Measurements from ENCODE around the gene FOXN1. TPM values are rescaled to one million over a fixed set of nuclear protein-coding genes. Genes with fewer than 3 reads are reported as not detected.

FOXN1 gene
- total RNA-seq, 1 donor from 2014 or later = not detected

DNA sequence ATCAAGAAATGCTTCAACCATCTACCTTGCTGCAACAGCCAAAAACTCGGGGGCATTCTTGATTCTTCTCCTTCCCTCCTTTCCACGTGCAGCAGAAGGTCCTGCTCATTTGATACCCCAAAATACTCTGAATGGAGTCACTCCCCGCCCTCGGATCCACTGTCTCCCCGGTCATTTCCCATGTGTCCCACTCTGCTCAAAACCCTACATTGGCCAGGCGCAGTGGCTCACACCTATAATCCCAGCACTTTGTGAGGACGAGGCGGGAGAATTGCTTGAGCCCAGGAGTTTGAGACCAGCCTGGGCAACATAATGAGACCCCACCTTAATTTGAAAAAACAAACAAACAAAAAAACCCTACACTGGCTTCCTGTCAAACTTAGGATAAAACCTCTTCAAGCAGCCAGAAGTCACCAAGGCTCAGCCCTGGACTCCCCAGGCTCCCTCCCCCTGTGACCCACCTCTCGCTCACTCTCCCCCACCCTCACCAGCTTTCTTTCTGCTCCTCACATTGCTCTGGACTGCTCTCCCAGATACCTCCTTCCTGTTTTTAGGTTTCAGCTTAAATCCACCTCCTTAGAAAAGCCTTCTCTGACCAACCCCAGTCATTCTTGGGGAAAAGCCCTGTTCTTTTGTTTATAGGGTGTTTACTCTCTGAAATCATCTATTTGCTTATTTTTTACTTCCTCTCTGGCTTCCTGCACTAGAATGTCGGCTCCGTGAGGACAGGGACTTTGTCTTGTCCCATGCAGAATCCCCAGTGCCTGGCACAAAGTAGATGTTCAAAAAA lies 29.9 kb upstream of the FOXN1 start:
- intact Hi-C loops (cut with micrococcal nuclease) = no loop called here

DNA sequence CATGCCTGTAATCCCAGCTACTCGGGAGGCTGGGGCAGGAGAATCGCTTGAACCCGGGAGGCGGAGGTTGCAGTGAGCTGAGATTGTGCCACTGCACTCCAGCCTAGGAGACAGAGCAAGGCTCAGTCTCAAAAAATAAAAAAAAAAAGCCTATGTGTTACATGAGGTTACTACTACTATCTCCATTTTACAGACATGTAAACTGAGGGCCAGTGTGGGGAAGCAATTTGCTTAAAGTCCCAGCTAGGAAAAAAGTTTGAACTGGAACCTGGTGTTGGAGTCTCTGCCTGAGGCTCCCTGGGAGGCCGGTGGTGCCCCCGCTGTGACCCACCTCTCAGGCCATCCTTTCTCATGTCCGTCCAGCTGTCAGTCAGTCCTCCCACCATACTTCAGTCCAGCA lies 28.2 kb upstream of the FOXN1 start:
- intact Hi-C loops (cut with micrococcal nuclease) = no loop called here

DNA sequence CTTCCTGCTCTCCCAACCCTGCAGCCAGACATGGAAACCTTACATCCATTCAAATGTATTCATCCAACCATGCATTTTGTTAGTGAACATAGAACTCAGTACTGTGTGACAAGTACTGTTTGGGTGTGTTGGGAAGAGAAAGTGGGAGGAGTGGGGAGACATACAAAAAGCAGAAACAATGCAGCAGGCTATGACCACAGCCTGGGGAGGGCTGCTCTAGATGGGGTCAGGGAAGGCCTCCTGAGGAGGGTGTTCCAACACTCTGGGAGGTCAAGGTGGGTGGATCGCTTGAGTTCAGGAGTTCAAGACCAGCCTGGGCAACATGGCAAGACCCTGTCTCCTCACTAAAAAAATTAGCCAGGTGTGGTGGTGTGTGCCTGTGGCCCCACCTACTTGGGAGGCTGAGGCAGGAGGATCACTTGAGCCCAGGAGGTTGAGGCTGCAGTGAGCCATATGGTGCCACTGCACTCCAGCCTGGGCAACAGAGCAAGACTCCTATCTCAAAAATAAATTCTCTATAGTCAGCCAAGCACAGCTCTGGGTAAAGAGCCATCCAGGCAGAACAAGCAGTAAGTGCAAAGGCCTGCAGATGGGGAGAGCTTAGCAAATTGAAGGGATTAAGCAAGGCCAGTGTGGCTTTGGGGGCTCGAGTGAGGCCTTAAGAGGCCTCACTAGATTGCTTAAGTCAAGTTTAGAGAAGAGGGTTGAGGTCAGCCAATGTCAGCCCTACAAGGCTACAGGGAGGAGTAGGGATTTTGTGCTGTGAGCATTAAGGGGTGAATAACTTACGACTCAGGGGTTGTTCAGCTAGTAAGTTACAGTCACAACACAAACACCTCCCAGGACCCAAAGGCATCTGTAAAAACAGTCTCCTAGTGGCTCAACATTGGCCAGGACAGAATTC lies 27.2 kb upstream of the FOXN1 start:
- intact Hi-C loops (cut with micrococcal nuclease) = no loop called here

DNA sequence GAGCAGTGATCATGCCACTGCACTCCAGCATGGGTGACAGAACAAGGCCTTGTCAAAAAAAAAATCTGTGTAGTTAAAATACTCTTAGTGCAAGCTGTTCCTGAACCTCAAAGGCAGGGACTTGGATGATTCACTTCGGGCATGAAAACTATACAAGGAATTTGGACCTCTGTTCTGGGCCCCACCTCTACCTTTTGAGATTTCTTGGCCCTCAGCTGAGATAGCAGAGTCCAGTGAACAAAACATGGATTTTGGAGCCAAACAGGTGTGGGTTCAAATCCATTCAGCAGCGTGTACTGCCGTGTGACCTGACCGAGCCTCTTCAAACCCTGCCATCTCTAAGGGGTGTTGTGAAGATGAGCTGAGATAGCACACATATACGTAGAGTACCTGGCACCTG lies 25.9 kb upstream of the FOXN1 start:
- intact Hi-C loops (cut with micrococcal nuclease) = no loop called here

DNA sequence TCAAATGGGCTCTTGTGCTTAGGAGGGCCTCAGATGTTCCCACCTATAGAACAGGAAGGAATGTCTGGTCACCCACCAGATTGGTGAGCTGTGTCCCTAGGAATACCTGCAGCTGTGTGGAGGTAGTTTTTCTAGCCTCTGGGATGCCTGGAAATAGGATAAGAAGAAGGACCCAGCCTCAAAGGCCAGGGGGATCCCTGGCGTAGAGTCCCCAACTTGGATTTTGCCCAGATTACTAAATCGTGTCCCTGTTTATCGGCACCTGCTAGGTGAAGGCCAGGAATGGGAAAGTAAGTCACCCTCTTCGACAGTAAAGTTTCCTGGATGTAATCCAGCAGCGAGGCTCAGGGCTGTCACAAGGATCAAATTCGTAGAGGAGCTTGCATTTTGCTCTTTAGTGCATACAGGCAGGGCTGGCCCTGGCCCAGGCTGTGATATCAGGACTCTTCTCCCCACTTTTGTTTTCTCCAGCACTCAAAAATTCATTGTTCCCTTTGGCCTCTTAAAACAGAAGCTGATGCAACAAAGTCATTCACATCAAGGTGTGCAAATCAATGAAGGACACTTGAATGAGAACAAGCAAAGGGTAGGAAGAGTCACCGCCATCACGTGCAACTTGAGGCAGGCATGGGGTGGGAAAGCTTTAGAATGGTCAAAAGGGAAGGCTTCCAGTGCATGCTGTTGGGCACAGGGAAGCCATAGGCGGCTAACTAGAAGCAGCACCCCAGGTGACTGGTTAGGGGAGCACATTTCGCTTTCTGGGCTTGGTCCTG lies 25.2 kb upstream of the FOXN1 start:
- intact Hi-C loops (cut with micrococcal nuclease) = no loop called here

DNA sequence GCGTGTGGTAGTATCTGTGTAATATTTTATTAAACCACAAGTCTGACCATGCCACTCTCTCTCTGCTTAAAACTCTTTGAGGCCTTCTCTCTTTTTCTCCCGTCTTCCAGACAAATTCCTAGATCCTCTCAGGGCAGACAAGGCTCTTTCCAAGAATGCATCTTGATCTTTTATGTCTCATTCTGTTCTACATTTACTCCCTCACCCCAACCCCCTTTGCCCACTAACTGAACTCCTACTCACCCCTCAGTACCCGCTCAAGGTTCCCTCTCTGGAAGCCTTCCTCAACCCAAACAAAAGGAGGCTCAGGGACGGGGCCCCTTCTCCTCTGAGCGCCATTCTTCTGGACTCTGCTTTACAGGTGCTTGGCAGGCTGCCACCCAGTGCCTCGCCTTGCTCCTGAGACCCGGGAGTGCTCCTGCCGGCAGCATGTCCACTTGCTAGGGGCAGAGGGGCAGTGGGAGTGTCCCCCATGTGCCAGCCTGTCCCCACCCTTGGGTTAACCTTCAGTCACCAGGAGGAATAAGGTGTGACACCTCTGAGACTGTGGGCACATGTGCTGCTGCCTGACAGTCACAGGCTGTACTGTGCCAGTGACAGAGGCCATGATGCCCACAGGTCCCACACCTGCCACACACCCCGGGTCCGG lies 23.5 kb upstream of the FOXN1 start:
- intact Hi-C loops (cut with micrococcal nuclease) = no loop called here

DNA sequence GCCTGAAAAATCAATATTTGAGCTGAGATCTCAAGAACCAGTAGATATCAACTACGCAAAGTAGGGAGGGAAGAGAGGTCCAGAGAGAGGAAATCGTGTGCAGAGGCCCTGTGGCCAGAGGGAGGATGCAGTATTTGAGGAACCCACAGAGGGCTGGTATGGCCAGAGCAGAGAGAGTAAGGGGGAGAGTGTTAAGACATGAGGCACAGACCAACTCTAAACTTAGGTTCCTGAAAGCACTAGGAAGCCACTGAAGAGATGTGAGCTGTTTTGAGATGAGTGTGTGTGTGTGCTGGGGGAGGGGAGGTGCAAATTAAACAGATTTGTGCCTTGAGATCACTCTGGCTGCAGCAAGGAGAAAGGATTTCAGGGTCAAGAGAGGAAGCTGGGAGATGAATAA lies 21.9 kb upstream of the FOXN1 start:
- intact Hi-C loops (cut with micrococcal nuclease) = no loop called here

DNA sequence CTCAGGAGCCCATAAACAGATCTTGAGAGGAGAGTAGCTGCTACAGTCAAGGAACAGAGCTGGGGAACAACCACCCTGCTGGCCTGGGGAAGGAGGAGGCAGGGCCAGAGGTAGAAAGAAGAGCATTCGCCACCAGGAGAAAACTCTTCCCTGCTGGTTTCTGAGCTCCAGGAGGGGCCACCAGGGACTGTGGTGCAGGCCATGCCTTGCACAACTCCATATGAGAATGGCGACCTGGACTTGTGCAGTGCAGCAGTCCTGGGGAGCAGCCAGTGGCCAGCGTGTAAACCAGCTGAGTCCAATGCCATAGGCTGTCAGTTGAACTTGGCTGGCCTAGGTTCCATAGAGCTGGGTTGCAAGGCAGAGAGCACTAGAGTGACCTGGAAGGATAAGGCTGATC lies 21.1 kb upstream of the FOXN1 start:
- intact Hi-C loops (cut with micrococcal nuclease) = no loop called here

DNA sequence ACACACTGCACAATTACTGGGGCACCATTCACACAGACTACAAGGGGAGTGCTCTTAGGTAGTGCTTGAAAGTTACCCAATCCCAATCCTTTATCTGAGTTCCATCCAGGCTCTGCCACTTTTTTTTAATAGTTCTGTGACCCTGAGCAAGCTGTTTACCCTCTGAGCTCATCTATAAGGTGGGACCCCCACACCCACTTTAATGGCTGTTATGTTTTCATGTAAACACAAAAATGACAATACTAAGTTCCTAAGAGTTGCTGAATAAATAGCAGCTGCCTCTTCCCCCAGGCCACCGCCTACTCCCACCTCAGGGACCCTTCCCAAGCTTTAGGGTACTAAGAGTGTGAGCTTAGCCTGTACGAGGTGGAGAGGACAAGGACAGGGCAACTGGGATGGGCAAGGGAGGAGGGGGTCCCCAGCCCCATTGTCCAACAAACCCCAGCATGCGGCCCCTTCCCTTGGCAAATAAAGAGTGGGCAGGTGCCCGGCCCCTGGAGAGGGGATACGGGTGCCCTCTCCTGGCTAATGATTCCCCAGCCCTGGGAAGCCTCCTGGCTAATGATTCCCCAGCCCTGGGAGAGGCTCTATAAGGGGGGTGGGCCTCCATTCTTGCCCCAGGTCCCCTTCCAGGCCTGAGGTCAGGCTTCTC lies 18.1 kb upstream of the FOXN1 start:
- intact Hi-C loops (cut with micrococcal nuclease) = no loop called here

DNA sequence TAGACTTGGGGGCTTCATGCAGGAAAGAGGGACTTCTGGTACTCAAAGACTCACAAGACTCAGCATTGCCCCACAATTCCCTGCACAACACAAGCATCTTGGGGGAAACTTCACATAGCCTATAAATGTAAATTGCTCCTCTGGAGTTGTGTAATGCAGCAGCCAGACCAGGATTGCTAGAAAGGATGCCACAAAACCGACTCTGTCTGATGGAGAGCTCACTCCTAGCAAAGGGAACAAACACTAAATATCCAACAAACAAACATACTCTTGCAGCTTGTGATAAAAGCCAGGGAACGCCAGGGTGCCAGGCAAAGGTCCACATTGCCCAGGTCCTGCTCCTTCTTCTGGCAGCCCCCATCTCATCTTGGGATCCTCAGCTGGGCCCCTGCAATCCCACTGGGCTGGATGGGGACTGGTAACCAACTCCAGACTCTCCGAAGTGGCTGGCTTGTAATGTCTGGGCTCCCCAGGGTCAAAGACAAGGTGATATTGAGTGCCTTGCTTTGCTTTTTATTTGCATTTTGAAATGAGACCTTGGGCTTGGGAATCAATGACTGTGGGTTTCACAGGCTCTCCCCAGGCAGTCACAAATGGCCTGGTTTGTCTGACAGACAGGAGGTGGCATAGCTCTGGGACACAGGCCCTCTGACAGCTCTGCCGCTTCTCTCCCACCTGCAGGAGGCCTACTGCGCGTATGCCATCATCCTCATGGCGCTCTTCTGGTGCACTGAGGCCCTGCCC lies 17.4 kb upstream of the FOXN1 start:
- intact Hi-C loops (cut with micrococcal nuclease) = no loop called here

DNA sequence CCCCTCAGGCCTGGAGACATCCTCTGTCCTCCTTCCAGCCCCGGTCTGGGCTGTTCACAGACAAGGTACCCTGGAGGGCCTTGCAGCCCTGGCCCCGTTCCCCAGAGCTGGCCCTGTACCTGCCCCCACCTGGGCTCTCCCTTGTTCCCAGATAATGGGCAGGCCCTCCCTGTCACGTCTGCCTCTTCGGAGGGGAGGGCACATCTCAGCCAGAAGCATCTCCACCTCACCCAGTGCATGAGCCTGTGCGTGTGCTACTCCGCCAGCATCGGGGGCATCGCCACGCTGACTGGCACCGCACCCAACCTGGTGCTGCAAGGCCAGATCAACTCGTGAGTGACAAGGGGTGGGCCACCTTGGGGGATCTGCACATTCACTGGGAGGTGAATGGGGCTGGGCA lies 14.9 kb upstream of the FOXN1 start:
- intact Hi-C loops (cut with micrococcal nuclease) = no loop called here

DNA sequence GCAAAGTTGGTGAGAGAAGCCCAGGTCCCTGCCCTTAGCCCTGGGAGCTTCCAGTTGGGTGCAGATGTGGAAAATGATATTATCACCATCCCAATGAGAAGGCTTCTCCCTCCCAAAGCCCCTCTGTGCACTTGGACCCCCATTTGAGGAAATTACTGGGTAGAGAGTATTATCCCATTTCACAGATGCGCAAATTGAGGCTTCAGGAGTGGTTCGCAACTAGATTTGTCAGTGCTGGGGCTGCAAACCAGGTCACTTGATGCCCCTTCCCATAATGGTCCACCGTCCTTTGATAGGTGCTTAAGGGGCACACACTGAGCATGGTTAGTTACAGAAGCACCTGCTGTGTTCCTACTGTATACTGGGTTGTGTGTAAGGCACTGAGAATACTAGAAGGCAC lies 14.3 kb upstream of the FOXN1 start:
- intact Hi-C loops (cut with micrococcal nuclease) = no loop called here

DNA sequence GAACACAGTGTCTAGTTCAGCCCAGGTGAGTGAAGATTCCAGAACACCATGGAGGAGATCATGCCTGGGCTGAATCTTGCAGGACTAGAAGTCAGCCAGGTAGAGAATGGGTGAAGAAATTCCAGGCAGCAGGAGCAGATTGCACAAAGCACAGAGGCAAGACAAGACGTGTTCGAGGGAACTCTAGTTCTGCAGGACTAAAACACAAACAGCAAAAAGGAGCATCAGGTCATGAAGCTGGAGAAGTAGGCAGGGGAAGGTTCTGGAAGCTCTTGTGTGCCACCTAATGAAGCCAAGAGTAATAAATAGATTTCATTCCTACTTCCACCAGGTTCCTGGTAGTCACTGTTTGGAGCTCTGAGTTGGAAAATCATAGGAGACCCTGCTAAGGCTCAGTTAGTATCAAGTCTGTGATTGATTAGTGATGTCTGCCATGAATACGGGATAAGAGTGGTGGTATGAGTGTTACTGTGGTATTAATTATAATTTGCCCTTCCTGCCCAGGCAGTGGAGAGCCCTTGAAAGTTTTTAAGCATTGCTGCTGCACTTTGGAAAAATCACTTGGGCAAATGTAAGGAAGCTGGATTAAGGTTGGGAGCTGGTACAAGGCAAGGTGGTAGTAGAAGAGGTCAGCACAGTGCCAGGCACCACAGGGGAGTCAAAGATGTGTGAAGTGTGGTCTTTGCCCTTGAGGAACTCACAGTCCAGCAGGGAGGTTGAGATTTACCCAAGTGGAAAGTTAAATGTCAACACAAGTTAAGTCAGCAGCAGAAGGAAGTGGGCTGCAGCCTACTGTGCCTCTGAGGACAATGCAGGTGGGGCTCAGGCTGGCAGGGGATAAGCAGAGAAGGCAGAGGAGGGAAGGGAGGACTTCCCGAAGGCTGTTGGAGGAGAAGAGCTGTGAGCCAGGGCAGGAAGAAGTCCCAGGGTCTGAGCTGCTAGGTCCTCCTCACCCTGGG lies 13.5 kb upstream of the FOXN1 start:
- intact Hi-C loops (cut with micrococcal nuclease) = no loop called here

DNA sequence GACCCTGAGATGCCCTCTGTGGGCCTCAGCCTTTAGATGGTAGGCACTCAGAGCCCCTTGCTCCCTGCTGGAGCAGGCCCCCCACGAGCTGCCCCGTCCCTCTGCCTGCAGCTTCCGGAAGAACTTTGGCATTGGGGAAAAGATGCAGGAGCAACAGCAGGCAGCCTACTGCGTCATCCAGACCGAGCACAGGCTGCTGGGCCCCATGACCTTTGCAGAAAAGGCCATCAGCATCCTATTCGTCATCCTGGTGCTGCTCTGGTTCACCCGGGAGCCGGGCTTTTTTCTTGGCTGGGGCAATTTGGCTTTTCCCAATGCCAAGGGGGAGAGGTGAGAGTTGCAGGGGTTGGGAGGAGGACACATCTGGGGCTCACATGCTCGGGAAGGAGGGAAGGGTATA lies 12.7 kb upstream of the FOXN1 start:
- intact Hi-C loops (cut with micrococcal nuclease) = no loop called here

DNA sequence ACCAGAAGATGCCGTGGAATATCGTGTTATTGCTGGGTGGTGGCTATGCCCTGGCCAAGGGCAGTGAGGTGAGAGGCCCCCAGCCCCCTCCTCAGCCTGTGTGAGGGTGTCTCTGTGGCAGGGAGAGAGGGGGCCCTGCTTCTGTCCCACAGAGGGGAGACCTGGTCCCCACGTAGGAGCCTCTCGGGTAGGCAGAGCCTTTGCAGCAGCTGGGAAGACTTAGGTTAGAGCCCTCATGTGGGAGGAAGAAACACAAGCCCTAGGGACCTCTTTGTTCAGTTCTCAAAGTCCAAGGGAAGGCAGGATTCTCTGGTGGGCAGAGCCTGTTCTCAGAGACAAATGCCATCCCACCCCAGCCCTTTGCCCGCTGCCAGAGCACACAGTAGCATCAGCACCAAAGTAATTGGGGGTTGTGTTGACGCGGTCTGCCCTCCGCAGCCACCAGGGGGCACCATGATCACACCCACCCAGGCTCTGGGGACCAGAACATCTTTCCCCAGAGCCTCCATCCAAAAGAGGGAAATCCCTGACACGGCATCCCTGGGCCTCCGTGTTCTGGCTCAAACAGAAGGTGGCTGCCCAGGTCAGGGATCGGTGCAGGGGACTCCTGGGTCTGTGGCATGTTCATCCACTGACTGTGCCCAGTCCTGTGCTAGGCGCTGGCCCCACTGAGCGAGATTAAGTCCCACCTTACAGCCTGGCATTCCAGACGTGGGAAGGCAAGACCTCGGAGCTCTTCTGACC lies 11.5 kb upstream of the FOXN1 start:
- intact Hi-C loops (cut with micrococcal nuclease) = loop anchor here (1.0 to 2.0 kb wide), 3 partner anchors 46 to 118 kb away; no protein-coding TSS in a partner anchor

DNA sequence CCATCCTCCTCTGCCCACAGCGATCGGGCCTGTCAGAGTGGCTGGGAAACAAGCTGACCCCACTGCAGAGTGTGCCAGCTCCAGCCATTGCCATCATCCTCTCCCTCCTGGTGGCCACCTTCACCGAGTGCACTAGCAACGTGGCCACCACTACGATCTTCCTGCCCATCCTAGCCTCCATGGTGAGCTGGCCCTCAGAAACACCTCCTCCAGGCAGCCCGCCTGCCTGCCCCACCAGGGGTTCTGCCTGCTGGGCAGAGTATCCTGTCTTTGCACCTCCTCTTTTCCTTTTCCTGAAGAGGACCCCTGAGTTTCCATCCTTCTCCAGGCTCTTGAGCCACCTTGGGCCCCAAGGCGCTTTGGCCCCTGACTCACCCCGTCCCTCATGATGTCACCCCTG lies 10.5 kb upstream of the FOXN1 start:
- intact Hi-C loops (cut with micrococcal nuclease) = loop anchor here (2.0 kb wide), 2 partner anchors 53 to 117 kb away; no protein-coding TSS in a partner anchor

DNA sequence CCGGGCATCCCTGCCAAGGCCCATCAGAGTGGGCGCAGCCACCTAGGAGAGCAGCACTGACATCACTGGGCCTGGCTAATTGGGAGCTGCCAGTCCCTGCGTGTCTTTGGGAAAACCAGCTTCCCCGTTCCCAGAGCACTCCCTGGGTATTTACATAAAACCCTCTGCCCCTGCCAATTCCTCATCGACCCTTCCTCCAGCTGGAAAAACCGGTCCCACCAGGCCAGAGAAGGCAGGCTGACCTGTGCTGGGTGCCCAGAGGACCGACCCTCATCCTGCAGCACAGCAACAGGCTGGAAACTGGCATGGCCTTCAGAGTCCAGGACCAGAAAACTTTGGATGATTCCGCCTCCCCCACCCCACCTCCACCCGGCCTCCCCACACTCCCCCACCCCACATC lies 8.2 kb upstream of the FOXN1 start:
- intact Hi-C loops (cut with micrococcal nuclease) = no loop called here

All from T-helper 2 cell treated with Interferon-gamma antibody and Interleukin-4, amounts not matched to agents 100 ng/mL and 5 ng/mL, for 36 hours (primary cell).